ENCODE data around the gene URB2. TPM values are rescaled to one million over a fixed set of nuclear protein-coding genes. Genes with fewer than 3 reads are reported as not detected.

Gene URB2
- total RNA-seq, 1 donor from 2014 or later = 1.8 TPM

GRCh38 chr1:229690662-229691061, 64.6 kb downstream of the URB2 start:
- Histone ChIP-seq H3K27me3 (no peaks in the 10 kb centered on the region), H3K36me3 (no peaks in the 10 kb centered on the region), H3K4me1 (no peaks in the 10 kb centered on the region), H3K4me3 (no peak overlapping the region), H3K27ac (no peak overlapping the region), H3K9me3 (no peaks in the 10 kb centered on the region)
- TF ChIP-seq, protein P1, sequence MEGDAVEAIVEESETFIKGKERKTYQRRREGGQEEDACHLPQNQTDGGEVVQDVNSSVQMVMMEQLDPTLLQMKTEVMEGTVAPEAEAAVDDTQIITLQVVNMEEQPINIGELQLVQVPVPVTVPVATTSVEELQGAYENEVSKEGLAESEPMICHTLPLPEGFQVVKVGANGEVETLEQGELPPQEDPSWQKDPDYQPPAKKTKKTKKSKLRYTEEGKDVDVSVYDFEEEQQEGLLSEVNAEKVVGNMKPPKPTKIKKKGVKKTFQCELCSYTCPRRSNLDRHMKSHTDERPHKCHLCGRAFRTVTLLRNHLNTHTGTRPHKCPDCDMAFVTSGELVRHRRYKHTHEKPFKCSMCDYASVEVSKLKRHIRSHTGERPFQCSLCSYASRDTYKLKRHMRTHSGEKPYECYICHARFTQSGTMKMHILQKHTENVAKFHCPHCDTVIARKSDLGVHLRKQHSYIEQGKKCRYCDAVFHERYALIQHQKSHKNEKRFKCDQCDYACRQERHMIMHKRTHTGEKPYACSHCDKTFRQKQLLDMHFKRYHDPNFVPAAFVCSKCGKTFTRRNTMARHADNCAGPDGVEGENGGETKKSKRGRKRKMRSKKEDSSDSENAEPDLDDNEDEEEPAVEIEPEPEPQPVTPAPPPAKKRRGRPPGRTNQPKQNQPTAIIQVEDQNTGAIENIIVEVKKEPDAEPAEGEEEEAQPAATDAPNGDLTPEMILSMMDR (IDR thresholded peaks at IDR 0.05) = no peak
- intact Hi-C loops (cut with DNase I) = no loop called here
- no peak for DNase-seq (ENCODE audit: low spot score in 2 of 2)

- Histone ChIP-seq H3K36me3 (no peaks in the 10 kb centered on the region), H3K27me3 (no peaks in the 10 kb centered on the region), H3K4me3 (no peak overlapping the region), H3K9me3 (no peaks in the 10 kb centered on the region), H3K27ac (no peak overlapping the region), H3K4me1 (no peaks in the 10 kb centered on the region)
- DNase-seq (ENCODE audit: low spot score in 2 of 2) = no peak
- TF ChIP-seq, protein P1 (IDR thresholded peaks at IDR 0.05) = no peak
- intact Hi-C loops (cut with DNase I) = no loop called here
Measured at GRCh38 chr1:229691362-229691761, 65.3 kb downstream of the URB2 start.

GRCh38 chr1:229693129-229693900, 67.3 kb downstream of the URB2 start:
- H3K4me3 ChIP-seq = no peak overlapping the region
- no peak overlapping the region for H3K27ac ChIP-seq
- H3K36me3 ChIP-seq = no peaks in the 10 kb centered on the region
- intact Hi-C loops (cut with DNase I) = no loop called here
- no peaks in the 10 kb centered on the region for H3K27me3 ChIP-seq
- DNase-seq (ENCODE audit: low spot score in 2 of 2) = no peak
- no peaks in the 10 kb centered on the region for H3K4me1 ChIP-seq
- no peaks in the 10 kb centered on the region for H3K9me3 ChIP-seq
- TF ChIP-seq, protein P1 (IDR thresholded peaks at IDR 0.05) = no peak

DNA sequence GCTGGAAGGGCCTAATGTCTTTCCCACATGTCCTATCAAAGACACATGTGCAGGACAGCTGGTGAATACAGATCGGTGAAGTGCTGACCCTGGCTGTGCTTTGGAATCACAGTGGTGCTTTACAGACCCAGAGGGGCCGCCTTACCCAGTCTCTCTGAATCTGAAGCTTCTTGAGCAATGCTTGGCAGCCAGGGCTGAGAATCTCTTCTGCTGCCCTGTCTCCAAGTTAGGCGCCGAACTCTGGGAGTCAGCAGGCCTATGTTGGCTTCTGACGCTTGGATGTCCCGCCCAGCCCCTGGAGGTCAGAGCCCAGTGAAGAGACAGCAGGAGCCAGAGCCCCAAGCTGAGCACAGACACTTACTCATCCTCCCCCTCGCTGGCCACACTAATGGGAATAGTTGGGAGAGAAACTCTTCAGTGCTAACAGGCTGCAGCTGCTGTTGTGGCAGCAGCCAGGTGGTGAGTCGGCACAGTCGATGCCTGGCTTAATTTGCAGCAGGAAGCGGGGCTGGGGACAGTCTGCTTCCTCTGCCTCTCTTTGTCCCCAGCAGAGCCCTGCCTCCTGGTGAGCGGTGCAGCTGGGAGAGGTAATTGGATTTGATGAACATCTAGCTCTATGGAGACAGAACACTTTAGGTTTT, 68.1 kb downstream of the URB2 start:
- intact Hi-C loops (cut with DNase I) = no loop called here
- Histone ChIP-seq H3K4me1 (no peaks in the 10 kb centered on the region), H3K36me3 (no peaks in the 10 kb centered on the region), H3K9me3 (no peaks in the 10 kb centered on the region), H3K4me3 (no peak overlapping the region), H3K27ac (no peak overlapping the region), H3K27me3 (no peaks in the 10 kb centered on the region)
- TF ChIP-seq, protein P1 (IDR thresholded peaks at IDR 0.05) = no peak
- DNase-seq (ENCODE audit: low spot score in 2 of 2) = peak in 1 of 2 donors; percentile 66

DNA sequence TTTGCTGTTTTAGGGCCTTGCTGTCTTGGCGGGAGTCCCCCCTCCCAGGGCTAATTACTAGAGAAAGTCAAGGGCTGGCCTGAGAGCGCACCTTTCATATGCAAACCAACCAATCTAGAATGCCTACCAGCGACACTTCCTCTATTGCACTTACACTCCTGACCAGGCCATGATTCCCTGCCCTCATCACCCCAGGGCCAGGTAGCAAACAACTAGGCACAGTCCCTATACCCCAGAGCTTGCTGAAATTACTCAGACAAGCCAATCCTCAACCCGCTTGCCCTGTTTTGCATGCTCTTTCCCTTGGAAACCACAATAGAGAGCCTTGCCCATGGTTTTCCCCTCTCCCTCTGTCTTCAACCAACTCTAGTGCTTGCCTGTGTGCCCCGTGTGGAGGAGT, 70.3 kb downstream of the URB2 start:
- Histone ChIP-seq H3K36me3 (no peaks in the 10 kb centered on the region), H3K4me3 (no peak overlapping the region), H3K27me3 (no peaks in the 10 kb centered on the region), H3K9me3 (no peaks in the 10 kb centered on the region), H3K4me1 (no peaks in the 10 kb centered on the region), H3K27ac (no peak overlapping the region)
- no peak for DNase-seq (ENCODE audit: low spot score in 2 of 2)
- TF ChIP-seq, protein P1 (IDR thresholded peaks at IDR 0.05) = no peak
- intact Hi-C loops (cut with DNase I) = no loop called here
